Superior temporal gyrus (tissue), 1 donor: ENCODE data around the gene VSIR.

Experiments
- DNase-seq: peaks from one replicate; pipeline ENCODE4 v3.0.0-alpha.2; 2016; ENCODE audit errors: extremely low spot score

Gene VSIR

DNA sequence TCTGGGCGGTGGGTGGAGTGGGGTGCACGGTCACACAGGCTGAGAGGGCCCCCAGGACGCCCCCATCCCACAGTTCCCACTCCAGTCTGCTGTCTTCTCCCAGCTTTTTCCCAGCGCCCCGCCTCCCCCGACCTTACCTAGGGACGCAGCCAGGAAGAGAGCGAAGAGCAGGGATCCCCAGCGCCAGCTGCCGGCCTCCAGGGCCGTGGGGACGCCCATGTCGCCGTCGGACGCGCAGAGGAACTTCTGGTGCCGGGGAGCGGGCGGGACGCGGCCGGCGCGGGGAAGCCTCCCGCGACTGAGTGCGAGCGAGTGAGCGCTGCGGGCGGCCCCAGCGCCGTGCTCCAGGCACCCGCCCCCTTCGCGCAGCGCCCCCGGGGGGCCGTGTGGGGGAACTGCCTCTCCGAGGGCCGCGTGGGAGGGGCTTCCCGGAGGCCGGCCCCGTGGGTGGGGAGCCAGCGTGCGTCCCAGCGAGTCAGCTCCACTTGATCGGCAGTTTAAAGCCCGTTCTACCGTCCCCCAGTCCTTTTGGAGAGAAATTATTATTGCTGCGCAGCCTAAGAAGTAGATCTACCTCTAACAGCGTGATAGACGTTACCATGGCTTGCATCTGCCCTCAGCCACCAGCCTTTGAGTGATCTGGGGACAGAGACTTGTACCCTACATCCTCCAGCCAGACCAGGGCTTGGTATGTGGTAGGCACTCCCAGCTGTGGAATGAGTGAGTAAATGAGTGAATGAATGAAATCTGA is at the start of gene VSIR:
Gene VSIR (minus strand): TSS at position 300 of the 751 bp plus-strand sequence. CDS start 81 bp downstream, at position 219.
- peak; percentile 66 for DNase-seq

DNA sequence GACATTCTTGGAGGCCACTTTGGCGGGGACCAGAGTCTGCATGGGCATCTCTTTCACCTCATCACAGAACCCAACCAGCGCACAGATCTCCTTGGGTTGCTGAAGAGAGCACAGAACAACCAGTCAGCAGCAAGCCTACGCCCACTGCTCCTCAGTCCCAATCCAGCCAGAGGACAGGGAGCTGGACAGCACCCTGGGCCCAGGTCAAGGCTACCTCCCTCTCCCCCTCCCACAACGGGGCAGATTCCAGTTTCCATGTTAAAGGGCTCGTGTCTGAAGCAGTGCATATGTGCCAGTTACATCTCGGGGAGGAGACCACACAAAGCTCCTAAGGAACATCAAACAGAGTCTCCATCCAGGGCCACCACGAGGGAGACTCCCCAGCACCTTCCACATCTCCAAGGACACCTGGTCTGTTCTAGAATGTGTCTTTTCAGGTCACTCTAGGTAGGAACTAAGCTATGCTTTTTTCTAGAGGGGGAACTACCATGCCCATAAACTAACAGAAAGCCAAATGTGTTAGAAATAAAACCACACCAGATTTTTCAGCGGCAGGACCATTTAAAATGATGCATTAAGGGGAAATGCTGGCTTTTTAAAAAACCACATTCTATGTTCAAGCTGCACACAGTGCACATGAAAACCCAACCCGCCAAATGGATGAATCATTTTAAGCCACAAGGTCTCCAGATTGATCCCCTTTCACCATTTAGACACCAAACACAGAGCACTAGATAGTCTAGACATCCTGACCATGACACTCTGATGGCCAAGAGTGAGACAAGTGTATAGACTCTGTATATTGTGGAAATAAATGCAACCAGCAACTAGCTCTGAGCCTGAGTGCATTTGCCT is 48.8 kb upstream of the VSIR start:
- no peak for DNase-seq

DNA sequence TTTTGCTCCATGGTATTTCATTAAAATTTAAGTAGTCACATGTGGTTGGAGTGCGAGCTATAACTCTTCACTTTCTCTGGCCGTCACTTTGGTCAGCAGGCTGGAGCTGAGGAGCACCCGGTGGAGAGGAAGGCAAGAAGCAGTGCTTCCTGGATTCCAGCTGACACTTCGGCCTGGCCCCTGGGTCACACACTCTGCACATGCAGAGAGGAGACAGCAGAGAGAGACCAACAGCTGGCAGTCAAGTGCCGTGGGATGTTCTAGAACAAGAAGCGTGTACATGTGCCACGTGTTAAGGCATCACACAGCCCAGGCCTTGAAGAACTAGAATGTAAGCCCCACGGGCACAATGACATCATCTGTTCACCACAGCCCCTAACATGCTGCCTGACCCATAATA is 47.6 kb upstream of the VSIR start:
- DNase-seq, result no peak

DNA sequence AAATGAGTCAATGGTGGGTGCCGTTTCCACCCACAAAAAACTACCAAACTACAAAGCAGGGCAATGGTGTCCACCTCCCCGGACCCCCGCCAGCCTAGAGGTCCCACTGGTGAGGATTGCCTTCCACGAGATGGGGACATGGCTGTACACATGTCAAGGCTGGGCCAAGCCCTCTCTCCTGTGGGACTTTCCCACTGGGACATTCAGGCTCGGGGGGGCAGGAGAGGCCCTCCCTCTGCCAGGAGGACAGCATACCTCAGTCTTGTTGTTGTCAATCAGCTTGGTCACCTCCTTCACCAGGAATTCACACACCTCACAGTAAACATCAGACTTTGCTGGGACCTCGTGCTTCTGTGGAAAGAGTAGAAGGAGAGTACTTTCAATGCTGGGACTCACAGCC is 46.7 kb upstream of the VSIR start:
- no peak for DNase-seq

DNA sequence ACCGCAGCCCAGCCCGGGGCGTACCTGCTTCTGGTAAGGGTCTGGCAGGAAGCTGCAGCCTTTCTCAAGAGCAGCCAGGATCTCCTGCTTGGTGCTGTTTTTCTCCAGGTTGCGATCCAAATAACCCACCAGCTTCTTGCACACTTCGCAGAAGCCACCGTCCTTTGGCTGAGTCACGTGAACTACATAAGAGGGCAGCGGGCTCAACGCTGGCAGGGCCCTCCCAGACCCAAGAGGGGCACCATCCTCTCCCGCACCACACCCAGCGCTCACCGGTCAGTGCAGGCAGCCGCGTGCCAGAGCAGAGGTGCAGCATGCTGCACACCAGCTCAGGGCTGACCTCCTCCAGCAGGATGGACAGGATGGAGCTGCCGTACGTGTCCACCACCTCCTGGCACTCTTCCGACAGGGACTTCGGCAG is 46.1 kb upstream of the VSIR start:
- no peak for DNase-seq

DNA sequence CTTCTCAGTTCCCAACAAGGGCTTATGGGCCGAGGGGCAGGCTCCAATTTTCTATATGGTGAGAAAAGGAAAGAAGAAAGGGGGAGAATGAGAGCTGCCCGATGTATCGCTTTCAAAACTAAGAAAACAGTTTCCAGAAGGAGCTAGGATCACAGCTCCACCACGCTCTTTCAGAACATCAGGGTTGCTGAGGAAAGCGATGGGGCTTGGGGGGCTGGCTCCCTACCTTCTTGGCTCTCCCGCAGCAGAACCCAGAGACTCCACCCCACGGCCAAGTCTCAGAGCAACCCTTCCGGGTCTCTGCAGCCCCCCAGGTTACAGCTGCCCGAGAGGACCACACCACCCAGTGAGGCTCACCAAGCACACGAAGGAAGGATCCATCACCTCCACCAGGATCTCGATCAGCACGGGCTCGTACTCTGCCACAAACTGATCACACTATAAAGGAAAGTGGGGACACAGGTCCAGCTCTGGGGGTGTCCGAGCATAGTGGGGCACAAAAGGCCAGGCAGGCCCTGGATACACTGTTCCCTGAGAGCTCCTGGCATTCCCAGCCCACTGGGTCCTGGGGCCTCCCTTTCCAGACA is 45.4 kb upstream of the VSIR start:
- DNase-seq, result no peak

DNA sequence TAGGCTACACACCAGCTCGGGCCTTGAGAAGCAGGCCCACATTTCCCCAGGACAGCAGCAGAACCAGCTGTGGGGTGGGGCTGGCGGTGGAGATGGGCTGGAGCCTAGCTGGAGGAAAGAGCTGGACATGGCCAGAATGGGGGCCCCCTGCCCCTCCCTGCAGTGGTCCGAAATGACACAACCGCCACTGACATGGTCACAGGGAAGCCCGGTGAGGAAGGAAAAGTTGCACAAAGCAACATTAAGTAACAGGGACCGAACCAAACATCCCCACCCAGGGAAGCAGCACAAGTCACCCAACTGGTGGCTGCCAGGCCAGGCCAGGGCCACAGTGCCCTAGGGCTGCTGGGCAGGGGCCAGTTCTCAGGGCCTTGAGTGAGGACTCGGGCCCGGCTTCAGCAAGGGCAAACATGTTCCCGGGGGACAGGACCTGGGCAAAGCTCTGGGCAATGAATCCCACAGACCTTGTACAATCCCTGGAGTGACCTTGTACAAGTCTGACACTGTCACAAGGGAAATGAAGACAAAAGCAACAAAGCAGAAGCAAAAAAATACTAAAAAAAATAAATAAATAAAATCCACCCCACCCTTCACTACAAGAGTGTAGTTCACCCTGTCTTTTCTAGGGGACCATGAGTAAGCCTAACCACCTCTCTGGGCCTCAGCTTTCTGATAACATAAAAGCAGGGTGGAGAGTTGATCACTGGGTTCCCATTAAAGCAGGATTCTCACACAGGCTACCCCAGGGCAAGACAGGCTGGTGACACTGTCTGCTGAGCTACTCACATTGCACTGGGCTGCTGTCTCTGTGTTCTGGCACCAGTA is 44.7 kb upstream of the VSIR start:
- DNase-seq, result no peak

DNA sequence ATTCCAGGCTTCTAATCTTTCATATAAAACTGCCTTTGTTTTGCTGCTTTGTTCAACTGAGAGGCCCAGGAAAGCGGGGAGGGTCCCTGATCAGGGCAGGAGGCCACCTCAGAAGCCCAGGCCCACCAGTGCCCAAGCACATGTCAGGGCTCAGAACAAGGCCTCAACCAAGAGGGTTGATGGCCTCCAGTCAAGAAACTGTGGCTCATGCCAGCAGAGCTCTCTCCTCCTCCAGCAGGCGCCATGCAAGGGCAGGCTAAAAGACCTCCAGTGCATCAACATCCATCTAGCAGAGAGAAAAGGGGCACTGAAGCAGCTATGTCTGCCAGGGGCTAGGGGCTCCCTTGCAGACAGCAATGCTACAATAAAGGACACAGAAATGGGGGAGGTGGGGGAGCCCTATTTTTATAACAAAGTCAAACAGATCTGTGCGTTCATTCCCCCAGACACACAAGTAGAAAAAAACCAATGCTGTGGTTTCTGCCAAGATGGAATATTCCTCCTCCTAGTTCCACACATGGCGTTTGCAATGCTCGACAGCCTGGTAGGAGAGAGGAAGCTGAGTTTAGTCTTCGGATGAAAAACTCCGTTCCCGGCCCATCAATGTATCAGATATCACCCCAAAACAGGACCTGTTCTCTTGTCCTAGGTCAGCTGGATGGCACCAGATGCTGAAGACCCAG is 43.8 kb upstream of the VSIR start:
- peak; percentile 60 for DNase-seq

DNA sequence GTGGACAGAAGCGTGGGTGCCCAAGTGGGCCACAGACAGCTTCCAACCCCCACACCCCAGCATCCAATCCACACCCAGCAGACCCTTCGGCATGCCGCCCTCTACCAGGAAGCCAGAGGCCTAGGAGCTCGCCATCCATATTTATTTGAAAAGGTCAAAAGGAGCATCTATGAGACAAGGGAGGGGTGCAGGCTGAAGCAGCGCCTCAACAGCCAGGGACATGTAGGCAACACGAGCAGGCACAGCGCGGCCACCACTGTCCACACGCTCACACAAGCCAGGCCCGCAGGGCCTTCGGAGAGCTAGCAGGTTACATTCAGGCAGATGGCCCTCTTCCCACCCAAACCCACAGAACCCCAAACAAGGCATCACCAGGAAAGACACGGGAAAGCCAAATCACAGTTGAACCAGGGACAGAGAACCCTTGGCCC is 43.1 kb upstream of the VSIR start:
- no peak for DNase-seq

DNA sequence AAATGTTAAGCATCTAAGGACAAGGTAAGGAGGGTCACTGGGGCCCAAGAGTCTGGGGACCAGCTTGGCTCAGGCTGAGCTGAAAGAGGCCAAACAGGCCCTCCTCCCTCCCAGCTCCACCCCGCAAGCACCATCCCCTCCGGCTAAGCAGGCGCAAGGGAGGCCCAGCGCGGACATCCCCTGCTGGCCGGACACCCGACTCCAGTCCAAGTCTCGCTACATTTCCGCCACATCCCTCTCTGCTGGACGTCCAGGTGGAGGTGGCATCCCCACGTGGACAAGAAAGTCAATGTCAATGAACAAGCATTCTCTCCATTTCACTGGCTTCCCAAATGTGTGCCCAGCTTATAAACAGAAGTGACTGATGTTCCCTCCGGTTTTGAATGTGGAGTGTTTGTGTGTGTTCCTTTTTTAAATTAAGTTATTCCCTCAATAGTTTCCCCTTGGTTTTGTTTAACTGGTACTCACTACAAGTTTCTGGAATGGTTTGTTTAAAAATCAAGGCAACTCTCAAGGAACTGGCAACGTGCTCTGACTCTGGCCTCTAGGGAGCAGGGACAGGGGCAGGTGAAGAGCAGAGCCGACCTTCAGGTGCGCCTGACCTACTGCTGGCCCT is 42.3 kb upstream of the VSIR start:
- DNase-seq, result no peak

DNA sequence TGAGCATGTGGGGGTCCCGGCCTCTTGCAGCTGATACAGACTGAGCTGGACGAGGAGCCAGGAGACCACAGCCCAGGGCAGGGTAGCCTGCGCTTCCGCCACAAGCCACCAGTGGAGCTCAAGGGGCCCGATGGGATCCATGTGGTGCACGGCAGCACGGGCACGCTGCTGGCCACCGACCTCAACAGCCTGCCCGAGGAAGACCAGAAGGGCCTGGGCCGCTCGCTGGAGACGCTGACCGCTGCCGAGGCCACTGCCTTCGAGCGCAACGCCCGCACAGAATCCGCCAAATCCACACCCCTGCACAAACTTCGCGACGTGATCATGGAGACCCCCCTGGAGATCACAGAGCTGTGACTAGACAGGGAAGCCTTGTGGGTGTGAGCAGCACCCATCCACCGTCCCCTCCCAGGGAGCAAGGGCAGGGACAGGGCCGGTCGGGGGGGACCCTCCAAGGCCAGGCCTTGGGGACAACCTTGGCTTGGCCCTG is 41.6 kb upstream of the VSIR start:
- no peak for DNase-seq

DNA sequence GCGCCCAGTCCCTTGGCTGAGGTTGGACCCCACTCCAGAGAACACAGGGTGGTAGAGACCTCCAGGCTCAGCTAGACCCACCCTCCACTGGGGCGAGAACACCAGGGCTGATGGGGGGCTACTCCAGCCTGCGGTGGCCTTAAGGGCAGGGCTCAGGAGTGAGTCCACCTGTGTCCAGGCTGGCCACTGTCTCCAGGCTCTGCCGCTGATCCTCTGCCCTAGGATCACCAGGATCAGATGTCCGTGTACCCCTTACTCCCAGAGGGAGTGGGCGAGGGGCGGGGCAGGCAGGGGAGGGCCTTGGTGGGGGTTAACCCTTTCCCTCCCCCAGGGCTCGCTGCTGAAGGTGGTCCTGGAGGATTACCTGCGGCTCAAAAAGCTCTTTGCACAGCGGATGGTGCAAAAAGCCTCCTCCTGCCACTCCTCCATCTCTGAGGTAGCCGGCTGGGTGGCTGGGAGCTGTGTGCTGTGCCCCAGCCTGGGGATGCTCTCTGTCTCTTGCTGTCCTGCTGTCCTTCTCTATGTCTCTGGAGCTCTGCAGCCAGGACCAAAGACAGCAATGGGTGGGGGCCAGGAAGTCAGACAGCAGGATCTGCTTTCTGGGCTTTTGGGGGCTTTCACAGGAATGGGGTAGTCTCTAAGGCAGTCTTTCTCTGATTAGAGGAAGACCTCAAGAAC is 39.7 kb upstream of the VSIR start:
- DNase-seq, result no peak

DNA sequence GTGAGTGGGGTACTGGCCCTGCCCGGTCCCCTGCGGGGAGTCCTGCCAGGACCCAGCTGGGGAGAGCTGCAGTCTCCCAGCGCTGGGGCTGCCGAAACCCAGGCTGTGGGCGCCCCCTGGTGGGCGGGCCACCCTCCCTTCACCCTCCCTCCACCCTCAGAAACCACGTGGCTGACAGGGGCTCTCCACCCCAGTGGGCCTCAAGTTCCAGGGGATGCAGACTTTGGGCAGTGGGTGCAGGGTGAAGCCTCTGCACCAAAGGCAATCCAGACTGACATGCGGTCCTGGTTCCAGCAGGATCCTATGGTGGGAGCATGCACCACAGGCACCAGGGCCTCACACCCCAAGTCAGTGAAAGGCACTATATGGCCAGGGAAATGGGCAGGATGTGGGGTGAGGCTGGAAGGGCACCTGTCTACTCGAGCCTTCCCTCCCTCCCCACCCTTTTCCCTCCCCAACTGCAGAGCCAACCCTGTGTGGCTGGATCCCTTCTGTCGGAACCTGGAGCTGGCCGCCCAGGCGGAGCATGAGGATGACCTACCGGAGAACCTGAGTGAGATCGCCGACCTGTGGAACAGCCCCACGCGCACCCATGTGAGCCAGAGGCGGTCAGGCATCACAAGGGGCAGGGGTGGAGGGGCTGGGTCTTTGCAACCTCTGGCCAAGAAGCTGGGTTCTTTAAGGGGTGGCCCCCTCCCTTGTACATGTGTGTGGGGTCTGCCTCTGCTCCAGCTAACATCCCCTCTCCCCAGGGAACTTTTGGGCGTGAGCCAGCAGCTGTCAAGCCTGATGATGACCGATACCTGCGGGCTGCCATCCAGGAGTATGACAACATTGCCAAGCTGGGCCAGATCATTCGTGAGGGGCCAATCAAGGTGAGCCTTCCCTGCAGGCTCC is 38.9 kb upstream of the VSIR start:
- DNase-seq, result peak; percentile 71

DNA sequence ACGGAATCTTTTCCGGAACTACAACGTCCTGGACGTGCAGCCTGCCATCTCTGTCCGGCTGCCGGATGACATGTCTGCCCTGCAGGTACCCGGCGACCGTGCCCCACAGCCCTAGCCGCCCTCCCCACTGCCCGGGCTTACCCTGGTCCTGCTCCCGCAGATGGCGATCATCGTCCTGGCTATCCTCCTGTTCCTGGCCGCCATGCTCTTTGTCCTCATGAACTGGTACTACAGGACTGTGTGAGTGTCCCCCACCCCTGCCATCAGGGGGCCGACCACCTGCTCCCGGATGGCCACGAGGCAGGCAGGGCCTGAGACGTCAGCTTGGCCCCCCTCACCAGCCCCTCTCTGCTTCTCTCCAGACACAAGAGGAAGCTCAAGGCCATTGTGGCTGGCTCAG is 38.0 kb upstream of the VSIR start:
- no peak for DNase-seq

DNA sequence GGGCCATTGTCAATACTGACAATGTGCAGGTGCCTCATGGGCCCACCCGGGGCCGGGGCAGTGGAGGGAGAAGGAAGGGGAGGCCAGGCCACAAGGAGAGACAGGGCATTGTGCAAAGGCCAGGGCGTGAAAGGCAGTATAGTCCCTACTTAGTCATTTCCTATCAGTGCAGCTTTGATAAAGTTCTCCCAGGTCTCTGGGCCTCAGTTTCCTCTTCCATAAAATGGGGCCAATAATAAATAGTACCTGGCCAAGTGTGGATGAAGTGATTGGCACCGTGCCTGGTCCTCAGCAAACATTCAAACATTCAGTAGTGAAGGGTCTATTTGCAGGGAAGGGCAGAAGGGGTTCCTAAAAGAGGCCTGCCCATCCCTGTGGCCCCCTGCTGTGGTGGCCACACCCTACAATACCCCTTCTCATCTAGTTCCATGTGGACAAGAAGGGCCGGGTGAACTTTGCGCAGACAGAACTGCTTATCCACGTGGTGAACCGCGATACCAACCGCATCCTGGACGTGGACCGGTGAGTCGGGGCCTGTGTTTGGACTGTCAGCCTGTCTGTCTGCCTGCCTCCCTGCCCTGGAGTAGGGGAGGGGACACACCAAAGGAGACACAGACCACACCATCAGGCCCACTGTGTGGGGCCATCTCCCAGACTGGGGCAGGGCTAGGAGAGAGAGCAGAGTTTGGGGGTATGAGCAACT is 36.9 kb upstream of the VSIR start:
- DNase-seq, result no peak

DNA sequence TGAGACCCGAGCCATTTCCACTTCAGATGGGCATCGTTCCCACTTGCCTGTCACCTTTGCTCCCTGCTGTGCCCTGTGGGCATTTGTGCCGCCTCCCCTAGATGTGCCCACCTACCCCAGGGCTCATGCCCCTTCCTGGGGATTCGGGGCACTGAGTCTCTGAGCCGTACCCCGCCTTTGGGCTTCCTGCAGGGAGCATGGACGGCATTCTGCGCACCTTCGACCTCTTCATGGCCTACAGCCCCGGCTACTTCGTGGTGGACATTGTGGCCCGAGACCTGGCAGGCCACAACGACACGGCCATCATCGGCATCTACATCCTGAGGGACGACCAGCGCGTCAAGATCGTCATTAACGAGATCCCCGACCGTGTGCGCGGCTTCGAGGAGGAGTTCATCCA is 36.3 kb upstream of the VSIR start:
- no peak for DNase-seq

DNA sequence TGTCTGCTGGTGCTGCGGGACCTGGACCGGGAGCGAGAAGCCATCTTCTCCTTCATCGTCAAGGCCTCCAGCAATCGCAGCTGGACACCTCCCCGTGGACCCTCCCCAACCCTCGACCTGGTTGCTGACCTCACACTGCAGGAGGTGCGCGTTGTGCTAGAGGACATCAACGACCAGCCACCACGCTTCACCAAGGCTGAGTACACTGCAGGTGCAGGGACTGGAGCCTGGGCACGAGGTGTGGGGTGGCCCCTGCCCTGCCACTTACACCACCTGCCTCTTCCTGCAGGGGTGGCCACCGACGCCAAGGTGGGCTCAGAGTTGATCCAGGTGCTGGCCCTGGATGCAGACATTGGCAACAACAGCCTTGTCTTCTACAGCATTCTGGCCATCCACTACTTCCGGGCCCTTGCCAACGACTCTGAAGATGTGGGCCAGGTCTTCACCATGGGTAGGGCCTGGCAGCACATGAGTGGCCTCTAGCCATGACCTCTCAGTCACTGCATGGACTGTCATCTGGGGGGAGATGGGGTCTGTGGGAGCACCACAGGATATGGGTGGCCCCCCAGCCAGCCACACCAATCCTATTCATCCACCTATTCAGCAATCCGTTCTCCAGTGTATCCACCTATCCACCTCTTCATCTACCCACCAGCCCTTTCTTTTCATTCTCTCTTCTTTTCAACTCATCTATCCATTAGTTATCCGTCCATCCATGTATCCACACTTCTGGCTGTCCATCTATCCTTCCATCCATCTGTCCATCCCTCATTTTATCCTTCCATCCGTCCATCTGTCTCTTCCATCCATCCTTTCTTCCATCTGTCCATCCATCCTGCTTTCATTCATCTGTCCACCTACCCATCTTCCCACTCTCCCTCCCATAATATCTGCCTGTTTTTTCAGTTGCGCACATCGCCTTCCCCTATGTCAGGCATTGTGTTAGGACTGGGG is 34.5 kb upstream of the VSIR start:
- no peak for DNase-seq
